ENCODE measurements around the gene SMARCB1.

- TF ChIP-seq CTCF (IDR thresholded peaks at IDR 0.05; ENCODE audit: low read length) (no peak), EZH2 (optimal IDR thresholded peaks at IDR 0.05; ENCODE audit: low read depth, low read length) (no peak), EZH2phosphoT487 (IDR thresholded peaks at IDR 0.05; ENCODE audit: low read length) (no peak)
These were observed 45.0 kb downstream of the SMARCB1 start for GRCh38 chr22:23831781-23832180.
